ENCODE results near the gene WDR18. TPM values are rescaled to one million over a fixed set of nuclear protein-coding genes. Genes with fewer than 3 reads are reported as not detected.

The WDR18 gene
- total RNA-seq, 1 experiment from 2014 or later, result 43.3 TPM

- Mint-ChIP-seq H3K4me3 (ENCODE audit: low read depth, unreplicated experiment) (no peak overlapping the region), H3K27ac (ENCODE audit: unreplicated experiment) (no peak overlapping the region), H3K4me1 (ENCODE audit: low read depth, unreplicated experiment) (peaks cover 9% of the 10 kb centered on the region), H3K27me3 (ENCODE audit: unreplicated experiment) (peaks cover 25% of the 10 kb centered on the region), H3K36me3 (ENCODE audit: insufficient read depth, unreplicated experiment) (peaks cover 9% of the 10 kb centered on the region), H3K9me3 (ENCODE audit: low read depth, unreplicated experiment) (no peaks in the 10 kb centered on the region)
- no peak for DNase-seq
- CTCF ChIA-PET, result no interaction called here
- no peak for TF ChIP-seq CTCF (IDR thresholded peaks at IDR 0.05; ENCODE audit: unreplicated experiment)
- intact Hi-C loops (cut with micrococcal nuclease; ENCODE audit: unreplicated experiment), result no loop called here
- no TSS peak for BruUV-seq (replicated peaks)
These were observed 35.2 kb upstream of the WDR18 start for GRCh38 chr19:948842-949496.

- Mint-ChIP-seq H3K4me3 (ENCODE audit: low read depth, unreplicated experiment) (no peak overlapping the region), H3K27ac (ENCODE audit: unreplicated experiment) (no peak overlapping the region), H3K36me3 (ENCODE audit: insufficient read depth, unreplicated experiment) (peaks cover 8% of the 10 kb centered on the region), H3K27me3 (ENCODE audit: unreplicated experiment) (peaks cover 15% of the 10 kb centered on the region), H3K4me1 (ENCODE audit: low read depth, unreplicated experiment) (no peaks in the 10 kb centered on the region), H3K9me3 (ENCODE audit: low read depth, unreplicated experiment) (no peaks in the 10 kb centered on the region)
- no TSS peak for BruUV-seq (replicated peaks)
- DNase-seq, result no peak
- TF ChIP-seq CTCF (IDR thresholded peaks at IDR 0.05; ENCODE audit: unreplicated experiment), result no peak
- intact Hi-C loops (cut with micrococcal nuclease; ENCODE audit: unreplicated experiment), result no loop called here
- CTCF ChIA-PET, result no interaction called here
These were observed 33.6 kb upstream of the WDR18 start for GRCh38 chr19:950352-951066.

- peaks cover 13% of the 10 kb centered on the region for H3K27me3 Mint-ChIP-seq (ENCODE audit: unreplicated experiment)
- no peak for DNase-seq
- H3K4me3 Mint-ChIP-seq (ENCODE audit: low read depth, unreplicated experiment), result no peak overlapping the region
- BruUV-seq (replicated peaks), result no TSS peak
- no peaks in the 10 kb centered on the region for H3K9me3 Mint-ChIP-seq (ENCODE audit: low read depth, unreplicated experiment)
- no peaks in the 10 kb centered on the region for H3K4me1 Mint-ChIP-seq (ENCODE audit: low read depth, unreplicated experiment)
- CTCF ChIA-PET, result no interaction called here
- intact Hi-C loops (cut with micrococcal nuclease; ENCODE audit: unreplicated experiment), result no loop called here
- no peak overlapping the region for H3K27ac Mint-ChIP-seq (ENCODE audit: unreplicated experiment)
- peaks cover 5% of the 10 kb centered on the region for H3K36me3 Mint-ChIP-seq (ENCODE audit: insufficient read depth, unreplicated experiment)
- no peak for TF ChIP-seq CTCF (IDR thresholded peaks at IDR 0.05; ENCODE audit: unreplicated experiment)
These were observed 32.0 kb upstream of the WDR18 start for GRCh38 chr19:952049-952679.

DNA sequence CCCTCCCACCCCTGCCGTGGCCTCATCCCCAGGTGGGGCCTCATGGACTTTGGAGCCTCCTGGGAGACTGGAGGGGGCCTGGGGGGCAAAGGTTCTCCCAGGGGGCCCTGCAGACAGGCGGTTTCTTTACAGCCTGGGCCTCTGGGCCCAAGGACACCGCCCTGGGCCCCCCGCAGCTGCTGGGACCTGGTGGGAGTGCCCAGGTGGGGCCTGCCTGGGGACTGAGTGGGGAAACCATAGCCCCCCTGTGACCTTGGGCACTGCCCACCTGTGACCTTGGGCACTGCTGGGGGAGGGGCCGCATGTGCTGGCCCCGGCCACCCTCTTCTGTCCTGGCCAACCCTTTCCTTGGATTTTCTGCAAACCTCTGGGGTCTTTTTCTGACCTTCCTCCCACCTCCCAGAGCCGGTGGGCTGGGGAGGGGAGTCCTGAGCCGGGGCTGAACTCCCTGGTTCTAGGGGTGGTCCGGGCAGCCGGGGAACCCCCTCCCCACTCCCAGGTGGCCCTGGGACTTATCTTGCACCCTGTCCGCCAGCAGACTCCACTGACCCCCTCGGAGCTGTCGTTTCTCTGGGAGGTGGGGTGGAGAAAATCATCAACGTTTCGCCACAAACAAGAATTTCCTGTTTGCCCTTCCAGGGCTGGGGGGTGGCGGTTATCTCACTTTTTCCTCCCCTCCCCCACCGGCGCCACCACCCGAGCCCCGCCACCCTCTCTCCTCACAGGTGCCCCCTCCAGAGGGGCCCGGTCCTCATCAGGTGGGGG, 31.3 kb upstream of the WDR18 start:
- BruUV-seq (replicated peaks), result no TSS peak
- DNase-seq, result peak; percentile 44
- Mint-ChIP-seq H3K27me3 (ENCODE audit: unreplicated experiment) (peaks cover 13% of the 10 kb centered on the region), H3K36me3 (ENCODE audit: insufficient read depth, unreplicated experiment) (peaks cover 5% of the 10 kb centered on the region), H3K4me3 (ENCODE audit: low read depth, unreplicated experiment) (peak overlapping the region; percentile 39), H3K27ac (ENCODE audit: unreplicated experiment) (no peak overlapping the region), H3K4me1 (ENCODE audit: low read depth, unreplicated experiment) (no peaks in the 10 kb centered on the region), H3K9me3 (ENCODE audit: low read depth, unreplicated experiment) (no peaks in the 10 kb centered on the region)
- CTCF ChIA-PET, result no interaction called here
- no peak for TF ChIP-seq CTCF (IDR thresholded peaks at IDR 0.05; ENCODE audit: unreplicated experiment)
- intact Hi-C loops (cut with micrococcal nuclease; ENCODE audit: unreplicated experiment), result no loop called here

All from Calu3 (cell line).